AG08396 (cell line): ENCODE results near the gene TAL2.

Source experiments
- DNase-seq: peaks from one replicate; pipeline ENCODE4 v3.0.0; 2012; ENCODE audit warnings: low spot score, mixed read lengths

TAL2 gene

GRCh38 chr9:105662184-105663104, at the start of gene TAL2:
TAL2 (plus strand) TSS chr9:105662457; CDS start chr9:105662497, 40 bp downstream.
- no peak for DNase-seq

- DNase-seq: no peak
These were observed 41.3 kb upstream of the TAL2 start for GRCh38 chr9:105621001-105621400.

GRCh38 chr9:105625088-105625487, 37.2 kb upstream of the TAL2 start:
- no peak for DNase-seq

GRCh38 chr9:105632807-105633206, 29.4 kb upstream of the TAL2 start:
- no peak for DNase-seq

GRCh38 chr9:105633411-105633810, 28.8 kb upstream of the TAL2 start:
- DNase-seq: no peak

GRCh38 chr9:105636331-105636730, 25.9 kb upstream of the TAL2 start:
- DNase-seq: no peak

- no peak for DNase-seq
These were observed 24.4 kb upstream of the TAL2 start for GRCh38 chr9:105637787-105638395.

- DNase-seq: no peak
These were observed 22.3 kb upstream of the TAL2 start for GRCh38 chr9:105639936-105640335.

GRCh38 chr9:105643795-105644194, 18.5 kb upstream of the TAL2 start:
- no peak for DNase-seq

- DNase-seq: no peak
These were observed 15.2 kb upstream of the TAL2 start for GRCh38 chr9:105646879-105647594.

- DNase-seq: no peak
These were observed 14.5 kb upstream of the TAL2 start for GRCh38 chr9:105647595-105648349.

GRCh38 chr9:105651806-105652205, 10.5 kb upstream of the TAL2 start:
- DNase-seq: no peak

GRCh38 chr9:105656131-105656921, 5.9 kb upstream of the TAL2 start:
- peak; percentile 51 for DNase-seq

GRCh38 chr9:105658351-105658750, 3.9 kb upstream of the TAL2 start:
- DNase-seq: no peak

- DNase-seq: no peak
These were observed 1.2 kb upstream of the TAL2 start for GRCh38 chr9:105661011-105661410.

- DNase-seq: no peak
These were observed 1.7 kb downstream of the TAL2 start for GRCh38 chr9:105663914-105664313.

GRCh38 chr9:105667867-105668266, 5.6 kb downstream of the TAL2 start:
- DNase-seq: no peak

- no peak for DNase-seq
These were observed 8.1 kb downstream of the TAL2 start for GRCh38 chr9:105670315-105670714.

- no peak for DNase-seq
These were observed 8.5 kb downstream of the TAL2 start for GRCh38 chr9:105670775-105671174.

GRCh38 chr9:105672711-105673234, 10.5 kb downstream of the TAL2 start:
- no peak for DNase-seq

- no peak for DNase-seq
These were observed 11.7 kb downstream of the TAL2 start for GRCh38 chr9:105673850-105674387.
